Activated CD4-positive, alpha-beta T cell treated with anti-CD3 and anti-CD28 coated beads for 24 hours (primary cell): Measurements from ENCODE around the gene PLSCR5.

Experiments used
- DNase-seq, 2 donors: peaks; one replicate each; pipeline ENCODE4 v3.0.0-alpha.2; 2020; ENCODE audit warnings: low read depth in 2 of 2

Gene PLSCR5

GRCh38 chr3:146605106-146605505 lies at the start of gene PLSCR5:
Gene PLSCR5, minus strand, starts transcription at chr3:146605346. Its CDS starts 134 bp downstream, at chr3:146605212.
- DNase-seq = no peak

- DNase-seq = no peak
Observed at GRCh38 chr3:146653978-146654377, 48.8 kb upstream of the PLSCR5 start.

DNA sequence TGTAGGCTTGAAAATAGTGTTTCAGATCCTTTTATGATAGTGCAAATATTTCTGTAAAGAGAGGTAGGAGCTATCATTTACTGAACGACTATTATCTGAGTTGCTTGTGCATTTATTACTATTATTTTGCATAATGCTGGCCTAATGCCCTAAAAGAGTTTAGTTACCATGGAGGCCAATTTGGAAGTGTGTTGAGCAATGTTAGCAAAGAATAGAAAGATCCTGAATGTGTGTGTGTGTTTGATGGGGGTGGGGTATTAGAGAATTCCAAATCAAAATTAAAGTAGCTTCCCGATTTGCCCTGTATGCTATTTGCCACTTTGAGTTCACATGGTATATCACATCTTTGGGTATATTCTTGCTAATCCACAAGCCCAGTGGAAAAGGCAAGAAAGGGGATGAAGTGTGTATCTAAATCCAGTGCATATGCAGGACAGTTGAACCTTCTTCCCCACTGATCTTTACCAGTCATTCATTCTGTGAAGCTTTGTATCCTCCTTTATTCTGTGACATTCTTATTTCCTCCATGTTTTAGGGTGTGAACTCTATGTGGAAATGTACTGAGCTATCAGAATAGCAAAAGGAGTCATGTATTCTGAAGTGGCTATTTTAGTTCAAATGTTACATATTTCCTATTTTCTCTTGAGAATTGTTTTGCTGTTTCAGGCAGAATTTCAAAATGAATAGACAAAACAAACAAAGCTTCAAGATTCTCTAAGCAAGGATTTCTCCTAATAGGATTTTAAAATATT lies 45.7 kb upstream of the PLSCR5 start:
- DNase-seq = no peak

DNA sequence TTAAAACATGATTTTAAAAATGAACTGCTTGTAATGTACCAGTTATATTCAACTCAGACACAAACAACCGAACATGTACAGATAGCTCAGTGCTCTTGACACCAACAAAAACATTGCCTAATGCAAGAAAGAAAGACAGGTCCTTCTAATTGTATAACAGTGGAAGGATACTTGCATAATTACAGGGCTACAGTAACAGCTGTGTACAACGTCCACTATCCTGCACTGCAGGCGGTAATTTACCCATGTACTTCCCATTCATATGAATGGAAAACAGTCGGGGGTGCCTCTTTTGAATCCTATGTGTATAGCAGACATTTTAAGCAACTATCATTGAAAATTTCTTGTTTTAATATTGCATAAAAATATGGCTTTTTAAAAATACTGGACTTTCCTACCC lies 41.1 kb upstream of the PLSCR5 start:
- DNase-seq = no peak

- DNase-seq = no peak
Observed at GRCh38 chr3:146640955-146641867, 36.1 kb upstream of the PLSCR5 start.

- no peak for DNase-seq
Observed at GRCh38 chr3:146640361-146640760, 35.2 kb upstream of the PLSCR5 start.

- no peak for DNase-seq
Observed at GRCh38 chr3:146638718-146639117, 33.6 kb upstream of the PLSCR5 start.

DNA sequence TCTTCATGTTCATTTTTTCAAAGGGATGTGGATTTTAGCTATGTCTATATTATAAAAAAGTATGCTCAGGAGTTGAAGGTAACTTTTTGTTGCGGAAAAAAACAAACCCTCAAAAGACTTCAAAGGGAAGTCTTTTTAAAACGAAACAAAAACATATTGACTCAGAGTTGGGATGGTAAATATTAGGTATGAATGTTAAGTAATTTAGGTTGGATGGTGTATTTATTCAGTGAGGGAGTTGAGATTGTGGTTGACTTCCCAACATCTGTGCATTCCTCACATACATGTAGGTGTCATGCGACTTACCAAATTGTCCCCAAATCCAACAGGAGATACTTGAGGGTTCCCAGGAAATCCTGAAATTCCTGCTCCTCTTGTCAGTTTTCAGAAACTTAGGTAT lies 32.7 kb upstream of the PLSCR5 start:
- DNase-seq = no peak

DNA sequence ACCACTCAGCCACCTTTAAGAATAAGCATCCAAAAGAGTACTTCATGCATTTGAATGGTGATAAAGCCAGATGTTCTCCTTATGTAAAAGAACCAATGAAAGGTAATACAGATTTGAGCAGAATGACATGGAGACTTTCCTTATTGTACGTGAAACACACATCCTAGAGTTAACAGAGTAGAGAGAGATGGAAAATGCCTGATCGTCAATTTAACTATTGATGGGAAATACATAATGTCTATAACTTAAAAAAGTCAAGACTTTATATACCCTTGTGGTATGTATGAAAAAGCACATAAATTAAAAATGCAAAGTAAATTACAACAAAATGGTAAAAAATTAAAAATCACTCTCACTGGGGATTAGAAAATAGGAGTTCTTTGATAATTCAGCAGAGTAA lies 31.7 kb upstream of the PLSCR5 start:
- DNase-seq = no peak

DNA sequence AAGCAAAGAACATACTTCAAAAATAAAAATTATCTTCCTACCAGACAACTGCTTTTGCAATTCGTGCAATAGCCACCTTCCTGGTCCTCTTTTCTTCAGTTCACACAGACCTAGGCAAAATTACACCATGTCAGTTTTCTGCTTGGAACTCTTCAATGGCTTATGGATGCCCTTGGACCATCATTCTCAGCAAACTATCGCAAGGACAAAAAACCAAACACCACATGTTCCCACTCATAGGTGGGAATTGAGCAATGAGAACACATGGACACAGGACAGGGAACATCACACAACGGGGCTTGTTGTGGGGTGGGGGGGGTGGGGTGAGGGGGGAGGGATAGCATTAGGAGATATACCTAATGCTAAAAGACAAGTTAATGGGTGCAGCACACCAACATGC lies 29.2 kb upstream of the PLSCR5 start:
- no peak for DNase-seq

GRCh38 chr3:146628671-146629070 lies 23.5 kb upstream of the PLSCR5 start:
- no peak for DNase-seq

DNA sequence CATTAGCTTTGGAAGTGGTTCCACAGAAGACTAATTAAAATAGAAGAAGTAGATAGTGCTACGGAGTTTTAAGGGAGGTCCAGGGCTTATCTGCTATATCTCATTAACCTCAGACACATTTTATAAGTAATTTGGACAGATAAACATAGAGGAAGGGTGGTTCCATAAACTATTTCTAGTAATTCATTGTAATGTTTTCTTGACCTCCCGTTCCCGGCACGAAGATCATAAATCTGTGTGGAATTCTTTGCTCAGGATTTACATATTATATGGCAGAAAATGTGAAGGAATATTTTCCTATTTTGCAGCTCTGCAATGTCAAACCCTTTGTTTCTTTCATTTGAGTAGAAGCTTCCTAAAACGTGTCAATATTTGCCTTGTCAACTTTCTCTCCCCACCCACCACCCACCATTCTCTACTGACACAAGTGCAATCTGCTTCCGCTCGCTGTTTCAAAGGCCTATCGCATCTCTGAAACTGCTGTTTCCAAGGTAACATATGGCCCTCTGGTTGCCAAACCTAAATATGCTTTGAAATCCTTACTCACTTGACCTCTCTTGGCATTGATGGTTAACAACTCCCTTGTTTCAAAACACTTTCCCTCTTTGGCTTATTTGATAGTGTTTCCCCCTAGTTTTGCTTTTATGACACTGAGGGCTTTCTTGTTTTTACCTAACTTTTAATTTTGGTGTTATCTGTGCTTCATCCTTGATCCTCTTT lies 21.4 kb upstream of the PLSCR5 start:
- DNase-seq = no peak

DNA sequence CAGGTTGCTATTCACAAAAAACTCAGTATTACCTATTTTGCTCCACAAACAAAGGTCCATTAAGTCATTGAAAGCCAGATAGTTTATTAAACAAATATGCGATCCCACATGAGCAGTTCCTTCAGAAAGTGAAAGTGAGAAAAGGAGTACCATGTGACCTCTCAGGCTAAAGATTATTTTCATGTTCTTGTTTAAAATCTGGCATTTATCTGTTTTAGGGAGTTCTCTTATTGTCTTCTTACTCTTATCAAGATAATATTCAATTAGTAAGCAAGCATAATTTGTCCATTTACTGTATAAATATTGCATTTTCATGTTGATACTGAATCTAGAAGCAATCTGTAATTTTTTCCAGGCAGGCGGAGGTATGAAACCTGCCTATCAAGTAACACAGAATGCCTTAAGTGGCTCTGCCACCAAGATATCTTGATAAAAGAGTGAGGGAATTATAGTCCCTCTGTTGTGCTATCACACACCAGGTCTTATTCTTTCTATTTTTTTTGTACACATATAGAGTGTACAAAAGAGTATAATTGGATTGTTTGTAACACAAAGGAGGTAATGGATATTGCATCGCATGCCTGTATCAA lies 20.1 kb upstream of the PLSCR5 start:
- no peak for DNase-seq

GRCh38 chr3:146621723-146622122 lies 16.6 kb upstream of the PLSCR5 start:
- no peak for DNase-seq

DNA sequence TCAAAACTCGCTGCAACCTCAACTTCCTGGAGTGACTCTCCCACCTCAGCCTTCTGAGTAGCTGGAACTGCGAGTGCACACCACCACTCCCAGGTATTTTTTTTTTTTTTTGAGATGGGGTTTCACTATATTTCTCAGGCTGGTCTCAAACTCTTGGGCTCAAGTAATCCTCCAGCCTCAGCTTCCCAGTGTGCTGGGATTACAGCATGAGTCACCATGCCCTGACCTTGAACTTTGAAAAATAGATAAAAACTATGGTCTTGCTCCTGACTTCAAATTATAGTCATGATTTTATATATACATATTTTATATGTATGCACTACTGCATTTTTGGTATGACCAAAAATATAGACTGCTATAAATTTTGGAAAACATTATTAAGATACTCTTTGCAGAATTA lies 6.9 kb upstream of the PLSCR5 start:
- DNase-seq = no peak

DNA sequence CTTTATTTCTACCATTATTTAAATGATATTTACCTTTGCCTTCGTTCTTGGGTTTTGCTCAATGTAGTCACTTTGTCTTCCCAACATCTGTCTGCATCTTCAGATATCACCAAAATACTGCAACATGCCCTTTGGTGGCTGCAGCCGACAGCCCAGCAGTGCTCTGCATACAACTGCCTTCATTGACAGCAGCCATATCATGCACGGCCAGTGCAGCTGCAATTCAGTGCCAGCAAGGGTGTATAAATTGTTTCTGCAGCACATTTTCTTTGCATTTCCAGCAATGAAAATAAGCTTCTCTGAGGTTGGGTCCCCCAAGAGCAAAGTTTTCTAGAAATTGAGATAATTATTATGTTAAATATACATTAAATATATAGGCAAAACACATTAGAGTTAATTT lies 6.0 kb upstream of the PLSCR5 start:
- DNase-seq = no peak

DNA sequence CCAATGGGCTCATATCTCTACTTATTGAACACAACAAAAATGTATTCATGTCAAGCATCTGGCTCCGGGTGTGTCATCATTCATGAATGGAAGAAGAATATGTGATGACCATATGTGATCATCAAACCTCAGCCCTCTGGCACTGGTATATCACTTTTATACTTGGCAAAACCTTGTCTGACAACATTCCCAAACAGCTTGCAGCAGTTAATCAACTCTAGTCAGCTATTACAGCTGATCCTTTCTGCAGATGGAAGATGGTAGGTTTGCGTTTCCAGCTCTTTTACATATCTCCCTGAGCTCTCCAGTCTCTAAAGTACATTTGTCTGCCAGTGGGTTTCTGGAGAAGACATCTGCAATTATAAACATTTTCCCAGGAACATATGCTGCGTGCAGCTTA lies 6.6 kb downstream of the PLSCR5 start:
- DNase-seq = no peak

DNA sequence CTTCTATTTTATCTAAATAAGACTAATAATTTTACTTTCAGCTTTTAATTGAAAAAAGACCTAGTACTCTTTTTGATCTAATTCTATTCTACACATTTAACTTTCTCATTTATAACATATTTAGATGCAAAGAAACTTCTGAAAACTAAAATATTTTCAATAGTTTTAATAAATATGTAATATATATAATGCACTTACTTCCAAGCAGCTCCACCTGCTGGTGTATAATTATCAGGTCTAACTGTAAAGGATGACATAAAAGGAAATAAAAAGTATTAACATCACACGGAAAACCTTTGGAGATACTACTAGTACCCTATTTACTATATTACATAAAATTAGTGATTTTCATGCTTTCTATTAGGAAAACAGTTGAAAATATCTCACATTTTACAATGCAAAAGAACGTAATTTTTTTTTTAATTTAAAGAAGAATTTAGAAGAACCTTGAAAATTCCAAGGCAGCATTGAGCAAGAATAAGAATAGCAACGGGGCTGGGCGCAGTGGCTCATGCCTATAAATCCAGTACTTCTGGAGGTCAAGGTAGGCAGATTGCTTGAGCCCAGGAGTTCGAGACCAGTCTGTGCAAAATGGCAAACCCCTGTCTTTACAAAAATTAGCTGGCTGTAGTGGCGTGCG lies 10.2 kb downstream of the PLSCR5 start:
- no peak for DNase-seq

- DNase-seq = no peak
Observed at GRCh38 chr3:146593776-146594175, 11.4 kb downstream of the PLSCR5 start.

- DNase-seq = no peak
Observed at GRCh38 chr3:146590521-146590920, 14.6 kb downstream of the PLSCR5 start.

- DNase-seq = no peak
Observed at GRCh38 chr3:146589899-146590508, 15.1 kb downstream of the PLSCR5 start.
